Right kidney (tissue), 1 donor: ENCODE data around the gene LAS1L.
"Not testable (repeated sequence)": the region's sequence is repeated elsewhere in the genome, so short reads cannot be mapped to it uniquely, and the experiment has no call there.

Source experiments
- DNase-seq: peaks from one replicate; pipeline ENCODE4 v3.0.0-alpha.2; 2016

The LAS1L gene

DNA sequence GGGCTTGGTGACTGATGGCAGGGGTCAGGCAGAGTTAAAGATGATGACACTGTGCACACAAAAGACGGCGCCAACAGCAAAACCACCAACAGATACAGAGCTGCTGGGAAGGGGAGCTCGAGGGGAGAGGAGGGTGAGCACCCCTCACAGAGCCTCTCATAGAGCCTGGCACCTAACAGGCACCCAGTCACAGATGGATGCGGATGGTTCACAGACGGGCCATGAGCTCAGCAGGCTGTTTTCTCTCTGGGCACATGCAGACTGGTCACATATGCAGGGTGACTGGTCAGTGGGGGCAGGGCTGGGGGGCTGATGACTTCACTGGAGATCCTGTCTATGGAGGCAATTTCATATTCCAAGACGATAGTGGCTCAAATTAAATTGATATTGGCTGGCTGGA is 15.1 kb downstream of the LAS1L start:
- not testable (repeated sequence) for DNase-seq

- not testable (repeated sequence) for DNase-seq
Measured at GRCh38 chrX:65518980-65519379, 15.6 kb downstream of the LAS1L start.

- no peak for DNase-seq
Measured at GRCh38 chrX:65517923-65518322, 16.7 kb downstream of the LAS1L start.

DNA sequence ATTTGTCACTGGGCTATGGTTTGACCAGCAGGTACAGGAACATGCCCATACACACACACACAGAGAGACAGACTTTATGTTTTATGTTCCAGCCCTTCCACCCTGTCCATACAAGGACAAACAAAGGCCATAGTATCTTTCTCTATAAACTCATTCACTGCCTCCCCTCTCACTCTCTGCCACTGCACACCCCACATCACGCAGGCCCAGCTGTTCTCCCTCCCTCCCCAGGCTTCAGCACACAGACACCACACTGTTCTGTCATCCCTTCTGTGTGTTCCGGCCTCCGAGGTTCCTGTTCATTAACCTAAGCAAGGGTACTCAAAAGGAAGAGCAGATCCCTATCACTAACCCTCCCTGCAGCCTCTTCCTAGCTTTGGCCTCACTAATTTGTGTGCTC is 17.8 kb downstream of the LAS1L start:
- DNase-seq: no peak

- DNase-seq: no peak
Measured at GRCh38 chrX:65513610-65514009, 21.0 kb downstream of the LAS1L start.

- no peak for DNase-seq
Measured at GRCh38 chrX:65509400-65509799, 25.2 kb downstream of the LAS1L start.

DNA sequence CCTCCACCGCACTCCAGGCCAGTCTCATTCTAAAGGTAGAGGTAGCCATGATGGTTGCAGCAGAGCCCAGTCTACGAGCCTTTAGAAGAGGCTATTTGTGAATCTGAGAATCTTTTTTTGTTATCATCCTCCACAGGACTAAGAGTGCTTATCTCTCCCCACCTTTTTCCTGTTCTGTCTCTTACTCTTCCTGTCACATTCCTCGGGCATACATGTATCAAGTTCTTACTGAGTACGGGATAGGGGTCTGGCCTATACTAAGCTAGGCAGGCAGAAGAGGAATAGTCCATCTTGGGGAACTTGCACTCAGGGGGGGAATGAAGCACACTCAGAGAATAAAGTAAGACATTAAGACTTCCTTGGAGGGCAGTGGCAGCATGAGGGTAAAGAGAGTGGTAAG is 25.7 kb downstream of the LAS1L start:
- DNase-seq: no peak

- no peak for DNase-seq
Measured at GRCh38 chrX:65502618-65503017, 32.0 kb downstream of the LAS1L start.

DNA sequence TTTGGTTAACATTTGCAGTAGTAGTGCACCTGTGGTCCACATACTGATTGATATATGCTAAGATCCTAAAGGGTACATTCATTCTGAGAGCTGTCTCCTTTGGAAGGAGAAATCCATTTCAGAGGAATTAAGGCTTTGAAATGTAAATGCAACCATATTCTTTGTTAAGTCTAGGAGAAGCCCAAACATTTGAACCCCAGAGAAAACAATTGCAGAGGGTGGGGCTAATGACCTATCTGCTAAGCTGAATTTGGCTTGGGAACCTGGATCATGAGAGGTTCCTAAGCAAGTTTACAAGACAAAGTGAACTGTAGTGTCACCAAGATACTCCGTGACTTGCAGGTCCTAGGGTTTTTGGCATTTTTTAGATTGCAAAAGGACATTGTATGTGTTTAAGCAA is 41.2 kb downstream of the LAS1L start:
- no peak for DNase-seq

- no peak for DNase-seq
Measured at GRCh38 chrX:65491620-65492019, 43.0 kb downstream of the LAS1L start.

- DNase-seq: no peak
Measured at GRCh38 chrX:65488495-65488894, 46.1 kb downstream of the LAS1L start.

GRCh38 chrX:65480960-65481359 is 53.6 kb downstream of the LAS1L start:
- no peak for DNase-seq

DNA sequence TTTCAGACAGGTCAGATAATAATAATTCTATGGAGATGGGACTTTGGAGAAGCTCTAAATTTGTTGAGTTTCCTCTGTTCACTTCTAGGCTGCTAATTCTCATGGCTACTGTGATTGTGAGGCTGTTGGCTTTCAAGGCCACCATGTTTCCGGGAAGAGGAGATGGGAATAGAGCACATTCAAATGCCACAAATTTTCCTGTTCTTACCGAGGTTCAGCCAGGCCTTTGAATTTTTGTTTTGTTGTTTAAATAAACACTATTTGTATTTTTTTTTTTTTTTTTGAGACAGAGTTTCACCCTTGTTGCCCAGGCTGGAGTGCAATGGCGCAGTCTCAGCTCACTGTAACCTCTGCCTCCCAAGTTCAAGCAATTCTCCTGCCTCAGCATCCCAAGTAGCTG is 55.5 kb downstream of the LAS1L start:
- not testable (repeated sequence) for DNase-seq

DNA sequence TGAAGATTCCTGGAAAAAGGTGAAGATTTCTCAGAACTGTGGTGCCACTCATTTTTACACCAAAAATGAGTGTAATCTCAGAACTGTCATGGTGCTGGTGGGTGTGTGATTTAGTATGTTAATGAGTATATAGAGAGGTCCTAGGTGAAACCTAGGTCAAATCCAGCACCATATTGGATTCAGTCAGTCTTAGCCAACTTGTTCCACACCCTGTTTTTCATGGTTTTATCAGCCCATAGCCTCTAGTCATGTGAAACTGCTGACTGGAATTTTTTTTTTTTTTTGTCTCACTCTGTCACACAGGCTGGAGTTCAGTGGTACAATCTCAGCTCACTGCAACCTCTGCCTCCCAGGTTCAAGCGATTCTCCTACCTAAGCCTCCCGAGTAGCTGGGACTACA is 58.0 kb downstream of the LAS1L start:
- DNase-seq: no peak

DNA sequence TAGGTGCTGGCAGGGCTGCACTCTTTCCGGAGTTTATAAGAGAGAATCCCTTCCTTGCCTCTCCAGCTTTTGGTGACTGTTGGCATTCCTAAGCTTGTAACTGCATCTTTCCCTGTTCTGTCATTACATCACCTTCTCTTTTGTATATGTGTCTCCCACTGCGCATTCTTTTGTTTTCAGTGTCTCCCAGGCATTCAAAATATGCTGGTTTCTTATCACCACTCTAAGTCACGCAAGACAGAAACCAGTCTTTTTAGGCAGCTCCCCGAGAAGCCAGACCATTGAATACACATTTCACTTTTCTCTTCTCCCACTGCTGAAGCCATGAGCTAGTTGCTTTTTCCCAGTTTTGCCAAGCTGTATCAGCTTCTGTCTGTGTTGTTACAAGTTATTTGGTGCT is 71.0 kb downstream of the LAS1L start:
- DNase-seq: no peak
